Measurements from ENCODE around the gene TULP1. TPM values are rescaled to one million over a fixed set of nuclear protein-coding genes. Genes with fewer than 3 reads are reported as not detected.
A peak's percentile ranks its signal among the peaks of the same experiment; 100 is the strongest.

The TULP1 gene
- polyA plus RNA-seq, 1 donor: 1.2 TPM

DNA sequence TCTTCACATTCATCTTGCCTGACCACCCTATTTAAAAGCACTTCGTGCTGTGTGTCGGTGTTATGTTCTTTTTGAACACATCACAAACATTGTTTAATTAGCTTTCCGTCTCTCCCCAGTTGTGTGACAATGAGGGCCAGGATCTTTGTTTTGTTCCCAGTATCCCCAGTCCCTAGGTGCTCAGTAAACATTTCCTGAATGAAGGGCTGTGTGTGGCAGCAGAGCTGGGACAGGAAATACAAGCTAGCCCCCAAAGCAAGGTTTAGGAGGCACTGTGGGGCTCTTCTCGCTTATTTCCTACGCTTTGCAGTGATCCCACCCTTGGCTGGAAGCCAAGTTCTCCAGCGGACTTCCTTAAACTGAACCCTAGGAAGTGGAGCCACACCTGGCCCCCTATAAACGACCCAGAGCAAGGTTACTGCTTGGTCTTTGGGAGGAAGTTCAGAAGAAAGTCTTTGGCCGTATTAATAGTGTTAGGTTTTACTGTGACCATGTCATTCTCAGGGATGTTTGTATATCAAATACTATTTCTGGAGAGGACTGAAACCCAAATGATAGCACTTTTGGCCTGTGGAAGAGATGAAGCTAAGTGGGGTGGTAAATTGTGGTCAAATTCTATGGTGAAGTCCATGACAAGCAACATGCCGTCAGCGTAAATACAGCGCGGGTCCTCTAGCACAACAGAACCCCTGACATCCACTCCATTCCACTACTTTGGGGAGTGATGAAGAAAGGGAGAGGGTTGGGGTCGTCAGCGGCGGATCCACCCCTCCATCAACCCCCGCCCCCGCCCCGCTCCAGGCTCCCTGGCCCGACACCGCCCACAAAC is 61.1 kb downstream of the TULP1 start:
- Histone ChIP-seq H3K9me3 (ENCODE audit: control insufficient read depth, low read depth, low read length) (no peaks in the 10 kb centered on the region), H3K4me1 (ENCODE audit: control insufficient read depth, insufficient read depth, low read length) (peaks cover 19% of the 10 kb centered on the region), H3K36me3 (ENCODE audit: control insufficient read depth, insufficient read depth, low read length) (peaks cover 8% of the 10 kb centered on the region), H3K4me3 (ENCODE audit: low read length) (peak overlapping the region; percentile 33), H3K27ac (ENCODE audit: low read length) (peak overlapping the region; percentile 30), H3K27me3 (ENCODE audit: control insufficient read depth, insufficient read depth, low read length) (no peaks in the 10 kb centered on the region)
- no CpG with 5 or more reads among the region's 20 CpGs for WGBS (ENCODE audit: insufficient coverage, low lambda C conversion rate)
- DNase-seq: peak in 1 of 2 donors; percentile 37

DNA sequence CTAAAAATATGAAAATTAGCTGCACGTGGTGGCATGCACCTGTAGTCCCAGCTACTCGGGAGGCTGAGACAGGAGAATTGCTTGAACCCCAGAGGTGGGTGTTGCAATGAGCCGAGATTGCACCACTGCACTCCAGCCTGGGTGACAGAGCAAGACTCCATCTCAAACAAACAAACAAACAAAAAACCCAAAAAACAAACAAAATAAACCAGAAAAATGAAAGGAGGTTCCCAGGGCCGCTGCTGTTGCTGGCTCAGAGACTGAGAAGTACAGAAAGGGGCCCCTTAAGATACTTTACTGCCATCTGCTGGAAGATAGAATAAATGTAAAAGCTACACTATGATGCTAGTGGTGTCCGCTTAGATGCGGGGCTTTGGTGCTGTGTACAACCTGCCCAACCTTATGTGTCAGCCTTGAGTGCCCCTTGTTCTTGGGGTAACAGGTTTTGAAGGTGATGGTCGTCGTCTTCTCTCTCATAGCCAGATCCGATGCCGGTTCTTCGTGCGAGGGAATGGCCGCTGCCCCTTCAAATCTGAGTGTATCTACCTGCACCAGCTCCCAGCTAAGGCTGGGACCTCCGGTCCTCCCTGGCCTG is 63.3 kb downstream of the TULP1 start:
- no peaks in the 10 kb centered on the region for H3K9me3 ChIP-seq (ENCODE audit: control insufficient read depth, low read depth, low read length)
- no peaks in the 10 kb centered on the region for H3K36me3 ChIP-seq (ENCODE audit: control insufficient read depth, insufficient read depth, low read length)
- H3K27me3 ChIP-seq (ENCODE audit: control insufficient read depth, insufficient read depth, low read length): no peaks in the 10 kb centered on the region
- no peak overlapping the region for H3K27ac ChIP-seq (ENCODE audit: low read length)
- no peak overlapping the region for H3K4me3 ChIP-seq (ENCODE audit: low read length)
- WGBS (ENCODE audit: insufficient coverage, low lambda C conversion rate): 80% methylated on average over 1 of the region's 14 CpGs
- H3K4me1 ChIP-seq (ENCODE audit: control insufficient read depth, insufficient read depth, low read length): peaks cover 19% of the 10 kb centered on the region
- DNase-seq: peak; percentile 40 to 56

DNA sequence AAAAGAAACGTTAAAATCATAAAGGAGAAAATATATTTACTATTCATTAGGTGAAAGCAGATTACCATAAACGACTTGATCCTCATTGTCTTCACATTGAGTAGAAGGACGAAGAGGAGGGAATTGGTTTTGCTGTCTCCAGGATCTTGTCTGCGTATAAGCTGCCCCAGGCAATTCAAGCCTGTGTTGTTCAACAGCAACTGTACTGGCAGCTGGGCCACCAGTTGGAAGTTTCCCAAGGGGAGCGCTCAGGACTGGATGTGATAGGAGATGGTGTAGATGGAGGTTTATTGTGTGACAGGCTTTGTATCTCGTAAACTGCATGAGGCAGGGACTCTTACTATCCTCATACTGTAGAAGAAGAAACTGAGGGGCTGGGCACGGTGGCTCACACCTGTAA is 64.5 kb downstream of the TULP1 start:
- no peak for DNase-seq
- H3K9me3 ChIP-seq (ENCODE audit: control insufficient read depth, low read depth, low read length): no peaks in the 10 kb centered on the region

More for the DNA sequence above, 64.5 kb downstream of the TULP1 start:
- Histone ChIP-seq H3K27me3 (ENCODE audit: control insufficient read depth, insufficient read depth, low read length) (no peaks in the 10 kb centered on the region), H3K27ac (ENCODE audit: low read length) (no peak overlapping the region), H3K4me3 (ENCODE audit: low read length) (no peak overlapping the region), H3K36me3 (ENCODE audit: control insufficient read depth, insufficient read depth, low read length) (no peaks in the 10 kb centered on the region), H3K4me1 (ENCODE audit: control insufficient read depth, insufficient read depth, low read length) (peaks cover 11% of the 10 kb centered on the region)
- 100% methylated on average over 1 of the region's 7 CpGs for WGBS (ENCODE audit: insufficient coverage, low lambda C conversion rate)

Other genes with a start within 250 kb of the TULP1 start
- gene DEF6, start 215.1 kb downstream of the TULP1 start, polyA plus RNA-seq: 13.2 TPM
- 26.3 TPM for gene PPARD, start 170.3 kb downstream of the TULP1 start, polyA plus RNA-seq
- gene FANCE, start 60.6 kb downstream of the TULP1 start, polyA plus RNA-seq: 9.6 TPM
- 2,412 TPM for gene RPL10A, start 44.5 kb downstream of the TULP1 start, polyA plus RNA-seq
- 41.2 TPM for gene TEAD3, start 15.8 kb downstream of the TULP1 start, polyA plus RNA-seq
- 9.4 TPM for gene FKBP5, start 176.0 kb upstream of the TULP1 start, polyA plus RNA-seq
- 0.51 TPM for gene ARMC12, start 224.1 kb upstream of the TULP1 start, polyA plus RNA-seq